Measurements from ENCODE around the gene STK35. TPM values are rescaled to one million over a fixed set of nuclear protein-coding genes. Genes with fewer than 3 reads are reported as not detected.

The STK35 gene
- total RNA-seq, 1 experiment from 2014 or later: 38.2 TPM

DNA sequence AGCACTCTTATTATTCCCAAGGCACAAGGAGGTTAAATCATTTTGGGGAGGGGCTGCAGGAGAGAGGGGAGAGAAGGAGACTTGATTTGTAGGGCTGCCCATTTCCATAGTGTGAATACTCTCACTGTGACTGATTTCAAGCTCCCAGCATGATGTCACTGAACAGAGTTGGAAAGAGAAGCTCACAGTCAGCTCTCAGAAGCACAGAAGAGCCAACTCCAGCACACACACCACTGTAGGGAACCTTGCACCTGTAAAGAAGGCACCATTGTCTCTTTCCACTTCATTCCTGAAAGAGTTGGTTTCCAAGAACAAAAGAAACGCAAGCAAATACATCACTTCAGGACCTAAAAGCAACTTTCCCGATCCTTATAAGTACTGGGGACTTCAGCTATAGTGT, 12.7 kb upstream of the STK35 start:
- TF ChIP-seq EZH2 (IDR thresholded peaks at IDR 0.05; ENCODE audit: borderline replicate concordance, low read depth, low read length, poor library complexity, severe bottlenecking): no peak
- TF ChIP-seq, protein P1, sequence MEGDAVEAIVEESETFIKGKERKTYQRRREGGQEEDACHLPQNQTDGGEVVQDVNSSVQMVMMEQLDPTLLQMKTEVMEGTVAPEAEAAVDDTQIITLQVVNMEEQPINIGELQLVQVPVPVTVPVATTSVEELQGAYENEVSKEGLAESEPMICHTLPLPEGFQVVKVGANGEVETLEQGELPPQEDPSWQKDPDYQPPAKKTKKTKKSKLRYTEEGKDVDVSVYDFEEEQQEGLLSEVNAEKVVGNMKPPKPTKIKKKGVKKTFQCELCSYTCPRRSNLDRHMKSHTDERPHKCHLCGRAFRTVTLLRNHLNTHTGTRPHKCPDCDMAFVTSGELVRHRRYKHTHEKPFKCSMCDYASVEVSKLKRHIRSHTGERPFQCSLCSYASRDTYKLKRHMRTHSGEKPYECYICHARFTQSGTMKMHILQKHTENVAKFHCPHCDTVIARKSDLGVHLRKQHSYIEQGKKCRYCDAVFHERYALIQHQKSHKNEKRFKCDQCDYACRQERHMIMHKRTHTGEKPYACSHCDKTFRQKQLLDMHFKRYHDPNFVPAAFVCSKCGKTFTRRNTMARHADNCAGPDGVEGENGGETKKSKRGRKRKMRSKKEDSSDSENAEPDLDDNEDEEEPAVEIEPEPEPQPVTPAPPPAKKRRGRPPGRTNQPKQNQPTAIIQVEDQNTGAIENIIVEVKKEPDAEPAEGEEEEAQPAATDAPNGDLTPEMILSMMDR (conservative IDR thresholded peaks at IDR 0.05; ENCODE audit: low read depth, low read length): no peak

DNA sequence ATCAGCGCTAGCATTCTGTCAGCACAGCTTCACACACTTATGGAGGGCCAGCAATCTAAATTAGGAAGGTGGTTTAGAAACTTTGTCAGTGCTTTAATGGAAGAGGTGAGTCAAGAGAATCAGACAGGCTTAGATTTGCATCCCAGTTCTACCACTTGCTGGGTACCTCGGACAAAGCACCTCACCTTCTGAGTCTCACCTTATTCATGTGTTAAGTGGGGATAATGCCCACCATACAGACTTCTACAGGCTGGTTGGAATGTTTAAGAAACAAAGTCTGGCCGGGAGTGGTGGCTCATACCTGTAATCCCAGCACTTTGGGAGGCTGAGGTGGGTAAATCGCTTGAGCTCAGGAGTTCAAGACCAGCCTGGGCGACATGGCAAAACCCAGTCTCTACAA, 12.2 kb upstream of the STK35 start:
- no TSS peak for BruUV-seq (replicated peaks)
- Histone ChIP-seq H3K27me3 (replicated peaks; ENCODE audit: insufficient read depth, low read depth, low read length, poor library complexity) (peaks cover 15% of the 10 kb centered on the region), H3K36me3 (ENCODE audit: insufficient read depth, low read length, poor library complexity, severe bottlenecking) (no peaks in the 10 kb centered on the region), H3K27ac (ENCODE audit: low read depth, low read length, poor library complexity, severe bottlenecking) (no peak overlapping the region), H3K9me3 (ENCODE audit: low read depth, low read length, poor library complexity, severe bottlenecking) (no peaks in the 10 kb centered on the region), H3K4me1 (ENCODE audit: insufficient read depth, low read length, poor library complexity, severe bottlenecking) (peaks cover 5% of the 10 kb centered on the region), H3K4me3 (ENCODE audit: low read depth, low read length, poor library complexity, severe bottlenecking) (no peak overlapping the region)
- TF ChIP-seq EZH2 (IDR thresholded peaks at IDR 0.05; ENCODE audit: borderline replicate concordance, low read depth, low read length, poor library complexity, severe bottlenecking): no peak
- TF ChIP-seq, protein P1 (conservative IDR thresholded peaks at IDR 0.05; ENCODE audit: low read depth, low read length): no peak
- intact Hi-C loops (cut with micrococcal nuclease; ENCODE audit: unreplicated experiment): no loop called here
- CTCF ChIA-PET: no interaction called here
- DNase-seq (ENCODE audit: low spot score): no peak
- POLR2A ChIA-PET (ENCODE audit: low non-redundant PET): no interaction called here

More for the DNA sequence above, 12.7 kb upstream of the STK35 start:
- Histone ChIP-seq H3K27me3 (replicated peaks; ENCODE audit: insufficient read depth, low read depth, low read length, poor library complexity) (peaks cover 15% of the 10 kb centered on the region), H3K4me1 (ENCODE audit: insufficient read depth, low read length, poor library complexity, severe bottlenecking) (peaks cover 5% of the 10 kb centered on the region), H3K27ac (ENCODE audit: low read depth, low read length, poor library complexity, severe bottlenecking) (no peak overlapping the region), H3K36me3 (ENCODE audit: insufficient read depth, low read length, poor library complexity, severe bottlenecking) (no peaks in the 10 kb centered on the region), H3K9me3 (ENCODE audit: low read depth, low read length, poor library complexity, severe bottlenecking) (no peaks in the 10 kb centered on the region), H3K4me3 (ENCODE audit: low read depth, low read length, poor library complexity, severe bottlenecking) (no peak overlapping the region)
- BruUV-seq (replicated peaks): no TSS peak
- ChIA-PET CTCF (no interaction called here), POLR2A (ENCODE audit: low non-redundant PET) (no interaction called here)
- intact Hi-C loops (cut with micrococcal nuclease; ENCODE audit: unreplicated experiment): no loop called here
- no peak for DNase-seq (ENCODE audit: low spot score)

- H3K4me3 ChIP-seq (ENCODE audit: low read depth, low read length, poor library complexity, severe bottlenecking): no peak overlapping the region
- DNase-seq (ENCODE audit: low spot score): no peak
- CTCF ChIA-PET: interaction anchor here (0.5 to 0.9 kb wide), 2 partner anchors 182 to 291 kb away, joined by 4 to 5 read pairs; no protein-coding TSS in a partner anchor
Observed at GRCh38 chr20:2093159-2093781, 8.4 kb upstream of the STK35 start.

More at GRCh38 chr20:2093159-2093781, 8.4 kb upstream of the STK35 start:
- Histone ChIP-seq H3K36me3 (ENCODE audit: insufficient read depth, low read length, poor library complexity, severe bottlenecking) (no peaks in the 10 kb centered on the region), H3K27ac (ENCODE audit: low read depth, low read length, poor library complexity, severe bottlenecking) (no peak overlapping the region), H3K27me3 (replicated peaks; ENCODE audit: insufficient read depth, low read depth, low read length, poor library complexity) (peaks cover 10% of the 10 kb centered on the region), H3K4me1 (ENCODE audit: insufficient read depth, low read length, poor library complexity, severe bottlenecking) (peaks cover 5% of the 10 kb centered on the region), H3K9me3 (ENCODE audit: low read depth, low read length, poor library complexity, severe bottlenecking) (no peaks in the 10 kb centered on the region)
- TF ChIP-seq EZH2 (IDR thresholded peaks at IDR 0.05; ENCODE audit: borderline replicate concordance, low read depth, low read length, poor library complexity, severe bottlenecking): no peak
- TF ChIP-seq, protein P1 (conservative IDR thresholded peaks at IDR 0.05; ENCODE audit: low read depth, low read length): peak; percentile 77
- no TSS peak for BruUV-seq (replicated peaks)
- POLR2A ChIA-PET (ENCODE audit: low non-redundant PET): no interaction called here
- intact Hi-C loops (cut with micrococcal nuclease; ENCODE audit: unreplicated experiment): no loop called here

All from A673 (cell line).